ENCODE data around the gene AMT. TPM values are rescaled to one million over a fixed set of nuclear protein-coding genes. Genes with fewer than 3 reads are reported as not detected.
A peak's percentile ranks its signal among the peaks of the same experiment; 100 is the strongest.

AMT gene
- total and polyA plus RNA-seq, 2 of the 13 experiments (the other 11 are each of a cell fraction or from before 2014, with no cell fraction given) = 35.3 to 59.0 TPM

DNA sequence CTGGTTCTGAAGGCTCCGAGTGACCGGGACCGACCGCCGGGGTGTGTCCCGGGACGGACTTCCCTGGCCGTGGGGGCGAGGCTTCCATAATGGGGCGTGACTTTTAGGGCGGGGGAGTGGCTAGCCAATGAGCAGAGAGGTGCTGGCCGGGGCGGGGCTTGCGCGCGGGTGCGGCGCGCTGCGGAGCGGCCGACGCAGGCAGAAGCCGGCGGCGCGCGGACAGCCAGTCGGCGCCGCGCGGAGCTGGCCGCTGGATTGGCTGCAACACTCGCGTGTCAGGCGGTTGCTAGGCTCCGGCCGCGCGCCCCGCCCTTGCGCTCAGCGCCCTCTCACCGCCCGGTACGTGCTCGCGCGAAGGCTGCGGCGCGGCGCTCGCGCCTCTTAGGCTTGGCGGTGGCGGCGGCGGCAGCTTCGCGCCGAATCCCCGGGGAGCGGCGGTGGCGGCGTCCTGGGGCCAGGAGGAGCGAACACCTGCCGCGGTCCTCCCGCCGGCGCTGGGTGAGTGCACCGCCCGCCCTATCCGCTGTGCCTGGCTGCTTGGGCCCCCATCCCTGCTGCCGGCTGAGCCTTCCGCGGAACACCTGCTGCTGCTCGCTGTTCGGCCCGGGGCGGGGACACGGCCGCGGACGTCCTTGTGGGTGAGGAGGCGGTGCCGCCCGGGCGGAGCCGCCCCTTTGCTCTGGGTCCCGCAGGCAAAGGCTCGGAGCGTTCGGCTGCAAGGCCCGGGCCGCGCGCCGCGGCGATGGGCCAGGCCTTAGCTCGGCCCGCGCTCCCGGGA is 47.9 kb upstream of the AMT start, which contains the start of gene DAG1 (continued):
- TF ChIP-seq HES4 (CRISPR knock-in tag; IDR thresholded peaks at IDR 0.05; ENCODE audit: borderline replicate concordance) (peak; percentile 45; the same call in 1 of the 2 replicates), ZNF549 (CRISPR knock-in tag; IDR thresholded peaks at IDR 0.05) (no peak), ZNF839 (CRISPR knock-in tag; IDR thresholded peaks at IDR 0.05; ENCODE audit: borderline replicate concordance) (0 out of 2 replicates have a peak, but pooled peaks have one; percentile 81), ZNF552 (CRISPR knock-in tag; IDR thresholded peaks at IDR 0.05; ENCODE audit: borderline replicate concordance) (peak; percentile 85; the same call in 1 of the 2 replicates), ARHGAP35 (CRISPR knock-in tag; IDR thresholded peaks at IDR 0.05; ENCODE audit: borderline replicate concordance) (peak; percentile 94), YEATS2 (CRISPR knock-in tag; IDR thresholded peaks at IDR 0.05; ENCODE audit: borderline replicate concordance) (0 out of 2 replicates have a peak, but pooled peaks have one; percentile 17), ZFP36L1 (CRISPR knock-in tag; IDR thresholded peaks at IDR 0.05) (peak; percentile 46; the same call in 1 of the 2 replicates), SETDB1 (CRISPR knock-in tag; IDR thresholded peaks at IDR 0.05; ENCODE audit: borderline replicate concordance) (no peak), GABPB1 (CRISPR knock-in tag; IDR thresholded peaks at IDR 0.05) (peak; percentile 66), ZNF547 (CRISPR knock-in tag; IDR thresholded peaks at IDR 0.05) (peak; percentile 73), ZFP1 (CRISPR knock-in tag; IDR thresholded peaks at IDR 0.05) (no peak), SALL2 (CRISPR knock-in tag; IDR thresholded peaks at IDR 0.05) (peak; percentile 27; the same call in 1 of the 2 replicates), IKZF4 (CRISPR knock-in tag; IDR thresholded peaks at IDR 0.05; ENCODE audit: borderline replicate concordance, low read depth, not compliant biosample characterization) (peak; percentile 47), ISX (CRISPR knock-in tag; conservative IDR thresholded peaks at IDR 0.05) (0 out of 2 replicates have a peak, but pooled peaks have one; percentile 12), HNF4G (IDR thresholded peaks at IDR 0.05; ENCODE audit: borderline replicate concordance, low read depth, low read length) (no peak), HNF4G (CRISPR knock-in tag; IDR thresholded peaks at IDR 0.05; ENCODE audit: borderline replicate concordance, low read depth) (peak; percentile 63), ZNF292 (CRISPR knock-in tag; IDR thresholded peaks at IDR 0.05; ENCODE audit: borderline replicate concordance, low read depth) (no peak), CBFB (CRISPR knock-in tag; IDR thresholded peaks at IDR 0.05) (0 out of 2 replicates have a peak, but pooled peaks have one; percentile 53)
- TF ChIP-seq, protein P1, sequence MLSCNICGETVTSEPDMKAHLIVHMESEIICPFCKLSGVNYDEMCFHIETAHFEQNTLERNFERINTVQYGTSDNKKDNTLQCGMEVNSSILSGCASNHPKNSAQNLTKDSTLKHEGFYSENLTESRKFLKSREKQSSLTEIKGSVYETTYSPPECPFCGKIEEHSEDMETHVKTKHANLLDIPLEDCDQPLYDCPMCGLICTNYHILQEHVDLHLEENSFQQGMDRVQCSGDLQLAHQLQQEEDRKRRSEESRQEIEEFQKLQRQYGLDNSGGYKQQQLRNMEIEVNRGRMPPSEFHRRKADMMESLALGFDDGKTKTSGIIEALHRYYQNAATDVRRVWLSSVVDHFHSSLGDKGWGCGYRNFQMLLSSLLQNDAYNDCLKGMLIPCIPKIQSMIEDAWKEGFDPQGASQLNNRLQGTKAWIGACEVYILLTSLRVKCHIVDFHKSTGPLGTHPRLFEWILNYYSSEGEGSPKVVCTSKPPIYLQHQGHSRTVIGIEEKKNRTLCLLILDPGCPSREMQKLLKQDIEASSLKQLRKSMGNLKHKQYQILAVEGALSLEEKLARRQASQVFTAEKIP (CRISPR knock-in tag; IDR thresholded peaks at IDR 0.05; ENCODE audit: borderline replicate concordance) = no peak
- TF ChIP-seq, protein P2, sequence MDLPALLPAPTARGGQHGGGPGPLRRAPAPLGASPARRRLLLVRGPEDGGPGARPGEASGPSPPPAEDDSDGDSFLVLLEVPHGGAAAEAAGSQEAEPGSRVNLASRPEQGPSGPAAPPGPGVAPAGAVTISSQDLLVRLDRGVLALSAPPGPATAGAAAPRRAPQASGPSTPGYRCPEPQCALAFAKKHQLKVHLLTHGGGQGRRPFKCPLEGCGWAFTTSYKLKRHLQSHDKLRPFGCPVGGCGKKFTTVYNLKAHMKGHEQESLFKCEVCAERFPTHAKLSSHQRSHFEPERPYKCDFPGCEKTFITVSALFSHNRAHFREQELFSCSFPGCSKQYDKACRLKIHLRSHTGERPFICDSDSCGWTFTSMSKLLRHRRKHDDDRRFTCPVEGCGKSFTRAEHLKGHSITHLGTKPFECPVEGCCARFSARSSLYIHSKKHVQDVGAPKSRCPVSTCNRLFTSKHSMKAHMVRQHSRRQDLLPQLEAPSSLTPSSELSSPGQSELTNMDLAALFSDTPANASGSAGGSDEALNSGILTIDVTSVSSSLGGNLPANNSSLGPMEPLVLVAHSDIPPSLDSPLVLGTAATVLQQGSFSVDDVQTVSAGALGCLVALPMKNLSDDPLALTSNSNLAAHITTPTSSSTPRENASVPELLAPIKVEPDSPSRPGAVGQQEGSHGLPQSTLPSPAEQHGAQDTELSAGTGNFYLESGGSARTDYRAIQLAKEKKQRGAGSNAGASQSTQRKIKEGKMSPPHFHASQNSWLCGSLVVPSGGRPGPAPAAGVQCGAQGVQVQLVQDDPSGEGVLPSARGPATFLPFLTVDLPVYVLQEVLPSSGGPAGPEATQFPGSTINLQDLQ (CRISPR knock-in tag; IDR thresholded peaks at IDR 0.05) = peak; percentile 85; the same call in 1 of the 2 replicates
- TF ChIP-seq, protein P3, sequence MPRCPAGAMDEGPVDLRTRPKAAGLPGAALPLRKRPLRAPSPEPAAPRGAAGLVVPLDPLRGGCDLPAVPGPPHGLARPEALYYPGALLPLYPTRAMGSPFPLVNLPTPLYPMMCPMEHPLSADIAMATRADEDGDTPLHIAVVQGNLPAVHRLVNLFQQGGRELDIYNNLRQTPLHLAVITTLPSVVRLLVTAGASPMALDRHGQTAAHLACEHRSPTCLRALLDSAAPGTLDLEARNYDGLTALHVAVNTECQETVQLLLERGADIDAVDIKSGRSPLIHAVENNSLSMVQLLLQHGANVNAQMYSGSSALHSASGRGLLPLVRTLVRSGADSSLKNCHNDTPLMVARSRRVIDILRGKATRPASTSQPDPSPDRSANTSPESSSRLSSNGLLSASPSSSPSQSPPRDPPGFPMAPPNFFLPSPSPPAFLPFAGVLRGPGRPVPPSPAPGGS (CRISPR knock-in tag; IDR thresholded peaks at IDR 0.05) = peak; percentile 27; the same call in 1 of the 2 replicates
- TF ChIP-seq, protein P4, sequence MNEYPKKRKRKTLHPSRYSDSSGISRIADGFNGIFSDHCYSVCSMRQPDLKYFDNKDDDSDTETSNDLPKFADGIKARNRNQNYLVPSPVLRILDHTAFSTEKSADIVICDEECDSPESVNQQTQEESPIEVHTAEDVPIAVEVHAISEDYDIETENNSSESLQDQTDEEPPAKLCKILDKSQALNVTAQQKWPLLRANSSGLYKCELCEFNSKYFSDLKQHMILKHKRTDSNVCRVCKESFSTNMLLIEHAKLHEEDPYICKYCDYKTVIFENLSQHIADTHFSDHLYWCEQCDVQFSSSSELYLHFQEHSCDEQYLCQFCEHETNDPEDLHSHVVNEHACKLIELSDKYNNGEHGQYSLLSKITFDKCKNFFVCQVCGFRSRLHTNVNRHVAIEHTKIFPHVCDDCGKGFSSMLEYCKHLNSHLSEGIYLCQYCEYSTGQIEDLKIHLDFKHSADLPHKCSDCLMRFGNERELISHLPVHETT (CRISPR knock-in tag; conservative IDR thresholded peaks at IDR 0.05) = peak; percentile 80; the same call in 1 of the 2 replicates

Measured in HepG2 (cell line).